PC-9 (cell line): ENCODE data around the gene C8G.

Experiments used
- EZH2 ChIP-seq: fragments of 200-600 bp; sonication (generic); IDR thresholded peaks from 2 replicates; pipeline ENCODE4 v1.8.0; 2017; ENCODE audit warnings: antibody characterized with exemption, low read depth
- TF ChIP-seq, protein P1 (sequence below): fragments of 200-600 bp; sonication (generic); conservative IDR thresholded peaks from 2 replicates; pipeline ENCODE4 v1.6.1; 2017; ENCODE audit warnings: mixed run types, antibody characterized with exemption, mild to moderate bottlenecking, moderate library complexity

DNA sequence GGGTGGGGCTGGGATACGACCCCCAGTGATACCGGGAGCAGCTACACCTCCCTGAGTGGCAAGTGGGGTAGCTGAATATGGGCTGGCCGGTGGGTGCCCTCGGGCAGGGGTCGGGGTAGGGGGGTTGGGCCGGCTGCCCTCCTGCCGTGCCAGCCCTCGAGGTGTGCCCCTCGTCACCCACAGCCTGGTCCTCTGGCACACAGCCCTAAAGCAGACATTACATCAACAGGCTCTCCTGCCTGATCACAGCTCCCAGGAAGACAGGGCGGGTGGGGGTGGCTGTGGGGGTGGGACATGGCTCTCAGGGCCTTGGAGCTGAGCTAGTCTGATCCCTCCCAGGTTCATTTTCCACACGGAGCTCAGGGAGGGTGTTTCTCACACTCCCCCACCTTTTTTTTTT lies 23.7 kb upstream of the C8G start:
- TF ChIP-seq, protein P1, sequence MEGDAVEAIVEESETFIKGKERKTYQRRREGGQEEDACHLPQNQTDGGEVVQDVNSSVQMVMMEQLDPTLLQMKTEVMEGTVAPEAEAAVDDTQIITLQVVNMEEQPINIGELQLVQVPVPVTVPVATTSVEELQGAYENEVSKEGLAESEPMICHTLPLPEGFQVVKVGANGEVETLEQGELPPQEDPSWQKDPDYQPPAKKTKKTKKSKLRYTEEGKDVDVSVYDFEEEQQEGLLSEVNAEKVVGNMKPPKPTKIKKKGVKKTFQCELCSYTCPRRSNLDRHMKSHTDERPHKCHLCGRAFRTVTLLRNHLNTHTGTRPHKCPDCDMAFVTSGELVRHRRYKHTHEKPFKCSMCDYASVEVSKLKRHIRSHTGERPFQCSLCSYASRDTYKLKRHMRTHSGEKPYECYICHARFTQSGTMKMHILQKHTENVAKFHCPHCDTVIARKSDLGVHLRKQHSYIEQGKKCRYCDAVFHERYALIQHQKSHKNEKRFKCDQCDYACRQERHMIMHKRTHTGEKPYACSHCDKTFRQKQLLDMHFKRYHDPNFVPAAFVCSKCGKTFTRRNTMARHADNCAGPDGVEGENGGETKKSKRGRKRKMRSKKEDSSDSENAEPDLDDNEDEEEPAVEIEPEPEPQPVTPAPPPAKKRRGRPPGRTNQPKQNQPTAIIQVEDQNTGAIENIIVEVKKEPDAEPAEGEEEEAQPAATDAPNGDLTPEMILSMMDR = no peak
- TF ChIP-seq EZH2 = no peak
